ENCODE data around the gene TMEM190. TPM values are rescaled to one million over a fixed set of nuclear protein-coding genes. Genes with fewer than 3 reads are reported as not detected.
A peak's percentile ranks its signal among the peaks of the same experiment; 100 is the strongest.

The TMEM190 gene
- total RNA-seq, 1 donor from 2014 or later: not detected

DNA sequence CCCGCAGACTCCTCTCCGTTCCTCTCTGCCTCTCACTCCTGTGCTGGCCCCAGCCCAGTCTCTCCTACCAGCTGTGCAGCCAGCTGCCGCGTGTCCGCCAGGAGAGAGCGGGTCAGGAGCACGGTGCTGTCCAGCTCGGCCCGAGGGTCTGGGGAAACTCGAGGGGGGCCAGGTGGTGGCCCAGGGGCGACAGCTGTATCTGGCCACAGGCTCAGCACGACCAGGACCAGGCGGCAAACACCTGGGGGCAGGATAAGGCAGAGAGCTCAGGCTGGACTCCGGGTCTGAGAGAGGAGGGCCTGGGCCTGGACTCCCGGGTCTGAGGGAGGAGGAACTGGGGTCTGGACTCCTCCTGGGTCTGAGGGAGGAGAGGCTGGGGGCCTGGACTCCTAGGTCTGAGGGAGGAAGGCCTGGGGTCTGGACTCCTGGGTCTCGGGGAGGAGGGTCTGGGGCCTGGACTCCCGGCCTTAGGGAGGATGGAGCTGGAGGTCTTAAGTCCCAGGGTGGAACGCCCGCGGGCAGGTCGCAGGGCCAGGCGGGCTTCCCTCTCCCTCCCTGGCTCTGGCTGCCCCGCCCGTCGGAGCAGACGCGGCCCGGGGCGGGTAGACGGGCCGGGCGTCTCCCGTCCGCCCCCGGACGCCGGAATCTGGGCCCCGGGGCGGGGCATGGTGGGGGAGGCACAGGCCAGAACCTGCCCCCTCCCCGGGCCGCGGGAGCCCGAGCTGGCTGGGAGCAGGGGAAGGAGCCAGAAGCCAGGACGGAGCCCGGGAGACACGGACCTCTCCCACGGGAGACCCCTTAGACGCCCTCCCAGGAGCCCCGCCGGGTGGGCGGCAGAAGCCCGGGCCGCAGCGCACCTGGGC is 7.7 kb upstream of the TMEM190 start:
- intact Hi-C loops (cut with micrococcal nuclease): no loop called here
- no peak overlapping the region for H3K27ac Mint-ChIP-seq
- no peaks in the 10 kb centered on the region for H3K4me1 Mint-ChIP-seq (ENCODE audit: low read depth)
- no peak overlapping the region for H3K4me3 Mint-ChIP-seq (ENCODE audit: low read depth)
- no peak for DNase-seq (ENCODE audit: low spot score)
- peaks cover 39% of the 10 kb centered on the region for H3K27me3 Mint-ChIP-seq (ENCODE audit: low read depth)
- no peaks in the 10 kb centered on the region for H3K36me3 Mint-ChIP-seq (ENCODE audit: low read depth)
- H3K9me3 Mint-ChIP-seq: no peaks in the 10 kb centered on the region

DNA sequence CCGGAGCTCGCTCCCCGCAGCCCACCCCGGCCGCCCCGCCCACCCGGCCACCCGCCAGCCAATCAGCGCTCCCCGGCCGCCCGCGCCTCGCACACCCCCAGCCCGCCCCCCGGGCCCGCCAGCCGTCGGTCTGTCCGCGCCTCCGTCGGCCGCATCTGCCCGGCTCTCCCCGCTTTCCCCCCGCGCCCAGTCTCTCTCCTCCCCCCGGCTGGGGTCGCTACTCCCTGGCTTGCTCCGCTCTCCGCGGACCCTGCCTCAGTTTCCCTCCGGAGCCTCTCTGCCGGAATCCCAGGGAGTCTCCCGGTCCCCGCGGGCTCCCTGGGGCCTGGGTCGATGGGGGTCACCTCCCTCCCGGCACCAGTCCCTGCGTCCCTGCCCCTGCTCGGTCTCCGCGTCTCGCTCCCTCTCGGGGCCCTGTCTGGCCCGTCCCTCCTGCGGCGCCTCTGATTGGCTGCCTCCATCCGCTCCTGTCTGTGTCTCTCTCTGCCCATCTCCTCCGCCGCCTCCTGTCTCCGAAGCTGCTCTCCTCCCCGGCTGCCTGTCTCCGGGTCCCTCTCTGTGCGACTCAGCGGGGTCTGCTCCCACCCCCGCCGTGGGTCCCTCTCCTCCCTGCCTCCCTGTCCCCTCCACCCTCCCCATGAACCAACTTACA is 6.8 kb upstream of the TMEM190 start:
- no peaks in the 10 kb centered on the region for H3K36me3 Mint-ChIP-seq (ENCODE audit: low read depth)
- H3K4me3 Mint-ChIP-seq (ENCODE audit: low read depth): peak overlapping the region; percentile 66
- H3K27ac Mint-ChIP-seq: no peak overlapping the region
- no peak for DNase-seq (ENCODE audit: low spot score)
- H3K4me1 Mint-ChIP-seq (ENCODE audit: low read depth): no peaks in the 10 kb centered on the region
- intact Hi-C loops (cut with micrococcal nuclease): no loop called here
- no peaks in the 10 kb centered on the region for H3K9me3 Mint-ChIP-seq
- peaks cover 40% of the 10 kb centered on the region for H3K27me3 Mint-ChIP-seq (ENCODE audit: low read depth)

DNA sequence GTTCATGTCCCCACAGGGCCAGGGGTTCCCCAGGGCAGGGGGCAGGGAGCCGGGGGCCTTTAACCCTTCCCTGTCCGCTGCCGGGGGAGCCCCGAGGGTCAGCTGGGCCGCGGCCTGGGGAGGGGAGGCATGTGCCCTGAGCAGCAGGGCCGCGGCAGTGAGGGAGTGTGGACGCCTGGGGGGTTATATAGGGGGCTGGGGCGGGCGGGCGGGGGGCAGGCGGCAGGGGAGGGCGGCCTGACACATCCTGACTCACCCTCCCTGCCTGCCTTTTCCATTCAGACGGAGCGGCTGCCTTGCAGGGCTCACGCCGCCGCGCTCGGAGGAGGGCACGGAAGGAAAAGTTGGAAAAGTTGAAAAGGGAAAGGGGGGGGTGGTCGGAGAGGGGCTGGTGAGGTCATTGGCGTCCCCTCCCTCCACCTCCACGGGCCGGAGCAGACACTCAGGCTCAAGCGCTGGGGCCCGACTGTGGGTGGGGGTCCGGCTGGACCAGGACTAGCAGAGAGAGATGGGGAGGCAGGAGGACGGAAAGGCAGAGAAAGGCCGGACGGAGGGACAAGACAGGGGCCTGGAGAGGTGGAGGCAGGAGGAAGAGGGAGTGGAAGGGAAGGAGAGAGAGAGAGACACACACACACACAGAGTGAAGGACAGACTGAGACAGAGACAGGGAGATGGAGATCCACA is 6.2 kb upstream of the TMEM190 start, which contains the start of gene IL11:
TSS of gene IL11 (minus strand) at position 159 of the 684 bp plus-strand sequence. CDS start at position 6, 153 bp downstream.
- Mint-ChIP-seq H3K27ac (no peak within 1 kb of the TSS), H3K4me3 (ENCODE audit: low read depth) (peak within 1 kb of the TSS; percentile 66), H3K9me3 (no peaks in the 10 kb centered on the region), H3K4me1 (ENCODE audit: low read depth) (no peaks in the 10 kb centered on the region), H3K36me3 (ENCODE audit: low read depth) (no peaks in the 10 kb centered on the region), H3K27me3 (ENCODE audit: low read depth) (peaks cover 40% of the 10 kb centered on the region)
- no peak for DNase-seq (ENCODE audit: low spot score)
- intact Hi-C loops (cut with micrococcal nuclease): no loop called here

DNA sequence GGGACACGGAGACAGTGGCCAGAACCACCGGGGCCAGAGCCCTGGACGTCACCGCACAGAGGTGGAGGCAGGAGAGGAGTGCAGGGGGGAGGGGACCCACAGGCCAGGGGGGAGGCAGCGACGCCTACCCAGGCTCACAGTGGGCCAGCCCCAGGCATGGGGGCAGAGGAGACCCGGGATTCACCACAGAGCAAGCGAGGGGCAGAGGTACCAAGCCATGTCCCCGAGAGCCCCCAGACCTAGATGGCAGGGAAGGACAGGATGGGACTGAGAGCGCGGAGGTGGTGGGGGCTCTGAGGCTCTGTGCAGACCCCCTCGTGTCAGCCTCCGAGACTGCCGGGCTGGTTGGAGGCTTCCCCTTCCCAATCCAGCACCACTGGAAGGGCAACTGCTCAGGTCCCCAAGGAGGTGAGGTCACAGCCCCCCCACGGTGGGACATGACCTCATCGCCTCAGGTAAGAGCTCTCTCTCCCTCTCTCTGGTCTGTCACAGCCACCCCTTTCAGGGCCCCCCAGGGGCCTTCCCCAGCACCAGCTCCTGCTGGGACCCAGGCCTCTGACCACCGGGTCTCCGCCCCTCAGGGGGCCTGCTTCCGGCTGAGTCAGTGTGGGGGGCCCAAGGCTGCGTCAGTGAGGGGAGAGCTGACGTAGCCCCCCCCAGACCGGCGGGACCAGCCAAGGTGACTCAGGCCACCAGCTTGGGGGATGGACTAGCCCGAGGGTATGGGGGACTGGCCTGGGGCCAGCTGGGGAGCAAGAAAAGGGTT is 4.1 kb upstream of the TMEM190 start:
- no peaks in the 10 kb centered on the region for H3K36me3 Mint-ChIP-seq (ENCODE audit: low read depth)
- no peaks in the 10 kb centered on the region for H3K9me3 Mint-ChIP-seq
- intact Hi-C loops (cut with micrococcal nuclease): no loop called here
- H3K4me3 Mint-ChIP-seq (ENCODE audit: low read depth): no peak overlapping the region
- no peaks in the 10 kb centered on the region for H3K4me1 Mint-ChIP-seq (ENCODE audit: low read depth)
- H3K27me3 Mint-ChIP-seq (ENCODE audit: low read depth): peaks cover 42% of the 10 kb centered on the region
- no peak overlapping the region for H3K27ac Mint-ChIP-seq
- DNase-seq (ENCODE audit: low spot score): no peak

DNA sequence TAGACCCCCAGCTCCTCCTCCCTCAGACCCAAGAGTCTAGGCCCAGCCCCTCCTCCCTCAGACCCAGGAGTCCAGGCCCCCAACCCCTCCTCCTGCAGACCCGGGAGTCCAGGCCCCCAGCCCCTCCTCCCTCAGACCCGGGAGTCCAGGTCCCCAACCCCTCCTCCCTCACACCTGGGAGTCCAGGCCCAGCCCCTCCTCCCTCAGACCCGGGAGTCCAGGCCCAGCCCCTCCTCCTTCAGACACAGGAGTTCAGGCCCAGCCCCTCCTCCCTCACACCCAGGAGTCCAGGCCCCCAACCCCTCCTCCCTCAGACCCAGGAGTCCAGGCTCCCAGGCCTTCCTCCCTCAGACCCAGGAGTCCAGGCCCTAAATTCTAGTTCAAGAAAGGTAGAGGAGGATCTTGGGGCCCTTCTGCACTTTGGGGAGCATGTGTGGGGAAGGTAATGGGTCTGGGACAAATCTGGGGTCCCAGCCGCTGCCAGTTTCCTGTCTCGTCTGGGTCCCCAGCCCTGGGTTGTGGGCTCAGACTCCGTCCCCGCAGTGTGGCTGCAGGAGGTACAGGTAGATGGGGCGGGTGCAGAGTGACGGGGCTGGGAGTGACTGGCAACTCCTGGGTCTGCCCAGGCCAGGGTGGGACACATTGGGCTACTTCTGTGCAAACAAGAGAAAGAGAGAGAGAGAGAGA is 3.2 kb upstream of the TMEM190 start:
- Mint-ChIP-seq H3K27ac (no peak overlapping the region), H3K36me3 (ENCODE audit: low read depth) (no peaks in the 10 kb centered on the region), H3K4me3 (ENCODE audit: low read depth) (no peak overlapping the region), H3K27me3 (ENCODE audit: low read depth) (peaks cover 39% of the 10 kb centered on the region), H3K4me1 (ENCODE audit: low read depth) (no peaks in the 10 kb centered on the region), H3K9me3 (no peaks in the 10 kb centered on the region)
- DNase-seq (ENCODE audit: low spot score): no peak
- intact Hi-C loops (cut with micrococcal nuclease): no loop called here

DNA sequence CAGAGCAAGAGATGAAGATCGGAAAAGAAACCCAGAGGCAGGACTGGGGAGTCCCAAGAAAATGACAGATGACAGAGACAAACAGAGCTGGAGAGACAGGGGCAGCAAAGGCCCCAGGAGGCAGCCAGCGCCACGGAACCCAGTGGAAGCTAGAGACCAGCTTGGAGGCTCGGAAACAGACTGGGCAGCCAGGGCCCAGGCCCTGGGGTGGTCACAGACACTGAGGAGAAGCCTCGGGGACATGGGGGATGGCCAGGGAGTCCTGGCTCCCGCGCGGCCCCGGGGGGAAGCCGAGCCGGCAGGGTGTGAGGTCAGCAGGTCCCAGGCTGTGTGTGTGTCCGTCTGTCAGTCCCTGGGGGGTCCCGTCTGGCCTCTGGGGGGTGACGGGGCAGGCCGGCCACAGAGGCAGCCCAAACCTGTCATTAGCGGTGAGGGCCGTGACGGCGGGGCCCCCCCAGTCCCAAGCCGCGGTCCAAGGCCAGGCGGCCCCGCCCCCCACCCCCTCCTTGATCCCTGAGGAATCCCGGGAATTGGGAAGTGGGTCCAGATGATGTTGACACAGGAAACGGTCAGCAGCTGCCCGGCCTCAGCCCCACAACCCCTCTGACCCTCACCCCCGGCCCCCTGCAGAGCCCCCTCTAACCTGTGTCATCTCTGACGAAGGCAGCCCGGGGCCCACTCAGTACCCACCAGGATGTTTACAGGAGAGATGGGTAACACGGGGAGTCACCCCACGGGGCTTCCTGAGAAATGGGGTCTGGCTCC is 2.5 kb upstream of the TMEM190 start:
- intact Hi-C loops (cut with micrococcal nuclease): no loop called here
- peaks cover under 1% of the 10 kb centered on the region for H3K36me3 Mint-ChIP-seq (ENCODE audit: low read depth)
- H3K27ac Mint-ChIP-seq: no peak overlapping the region
- no peaks in the 10 kb centered on the region for H3K4me1 Mint-ChIP-seq (ENCODE audit: low read depth)
- H3K27me3 Mint-ChIP-seq (ENCODE audit: low read depth): peaks cover 33% of the 10 kb centered on the region
- H3K9me3 Mint-ChIP-seq: no peaks in the 10 kb centered on the region
- no peak overlapping the region for H3K4me3 Mint-ChIP-seq (ENCODE audit: low read depth)
- DNase-seq (ENCODE audit: low spot score): no peak

DNA sequence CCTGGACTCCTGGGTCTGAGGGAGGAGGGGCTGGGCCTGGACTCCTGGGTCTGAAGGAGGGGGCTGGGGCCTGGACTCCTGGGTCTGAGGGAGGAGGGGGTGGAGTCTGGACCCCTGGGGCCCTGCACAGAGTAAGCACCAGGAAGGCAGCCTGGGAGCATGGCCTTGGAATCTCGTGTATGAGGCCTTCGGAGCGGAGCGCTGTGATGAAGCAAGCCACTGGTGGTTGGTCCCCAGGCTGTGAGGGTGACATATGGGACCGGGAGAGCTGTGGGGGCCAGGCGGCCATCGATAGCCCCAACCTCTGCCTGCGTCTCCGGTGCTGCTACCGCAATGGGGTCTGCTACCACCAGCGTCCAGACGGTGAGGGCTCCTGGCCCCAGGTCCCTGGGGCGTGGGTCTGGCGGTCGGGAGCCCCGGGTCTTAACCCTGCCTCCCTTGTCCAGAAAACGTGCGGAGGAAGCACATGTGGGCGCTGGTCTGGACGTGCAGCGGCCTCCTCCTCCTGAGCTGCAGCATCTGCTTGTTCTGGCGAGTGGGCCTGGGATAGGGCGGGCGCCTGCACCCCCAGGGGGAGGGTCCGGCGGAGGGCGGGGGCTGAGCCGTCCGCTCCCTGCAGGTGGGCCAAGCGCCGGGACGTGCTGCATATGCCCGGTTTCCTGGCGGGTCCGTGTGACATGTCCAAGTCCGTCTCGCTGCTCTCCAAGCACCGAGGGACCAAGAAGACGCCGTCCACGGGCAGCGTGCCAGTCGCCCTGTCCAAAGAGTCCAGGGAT is 918 bp downstream of the TMEM190 start:
- intact Hi-C loops (cut with micrococcal nuclease): no loop called here

DNA sequence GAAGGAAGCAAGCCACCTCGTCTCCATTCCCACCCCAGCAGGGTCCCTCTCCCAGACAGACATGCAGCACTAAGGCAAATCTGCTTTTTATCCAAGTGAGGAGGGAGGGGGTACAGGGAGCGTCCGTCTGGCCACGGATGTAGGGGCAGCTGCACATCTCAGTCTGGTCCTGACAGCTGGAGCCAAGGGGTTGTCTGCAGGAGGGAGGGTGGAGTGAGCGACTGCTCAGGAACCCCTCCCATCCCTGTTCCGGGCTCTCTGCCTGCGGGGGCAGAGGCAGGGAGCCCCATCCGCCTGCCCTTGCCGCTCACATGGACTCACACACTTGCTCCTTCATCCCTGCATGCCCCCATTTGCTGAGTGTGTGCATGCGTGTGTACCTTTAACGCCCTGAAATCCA is 2.5 kb downstream of the TMEM190 start:
- intact Hi-C loops (cut with micrococcal nuclease): no loop called here
- H3K27ac Mint-ChIP-seq: no peak overlapping the region
- no peaks in the 10 kb centered on the region for H3K9me3 Mint-ChIP-seq

More for the DNA sequence above, 918 bp downstream of the TMEM190 start:
- Mint-ChIP-seq H3K27me3 (ENCODE audit: low read depth) (peaks cover 11% of the 10 kb centered on the region), H3K4me3 (ENCODE audit: low read depth) (no peak overlapping the region), H3K4me1 (ENCODE audit: low read depth) (peaks cover 11% of the 10 kb centered on the region), H3K9me3 (no peaks in the 10 kb centered on the region), H3K27ac (no peak overlapping the region), H3K36me3 (ENCODE audit: low read depth) (peaks cover 20% of the 10 kb centered on the region)
- no peak for DNase-seq (ENCODE audit: low spot score)

DNA sequence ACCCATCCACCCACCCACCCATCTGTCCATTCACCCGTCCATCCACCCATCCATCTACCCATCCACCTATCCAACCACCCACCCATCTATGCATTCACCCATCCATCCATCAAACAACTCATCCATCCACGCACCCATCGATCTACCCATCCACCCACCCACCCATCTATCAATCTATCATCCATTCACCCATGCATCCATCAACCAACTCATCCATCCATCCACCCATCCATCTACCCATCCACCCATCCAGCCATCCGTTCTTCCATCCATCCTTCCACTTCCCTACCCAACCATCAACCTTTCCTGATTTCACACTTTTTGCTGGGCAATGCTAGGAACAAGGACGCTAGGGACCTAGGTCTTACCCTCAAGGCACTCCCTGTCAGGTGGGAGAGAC is 5.4 kb downstream of the TMEM190 start:
- H3K27ac Mint-ChIP-seq: peak overlapping the region; percentile 58
- DNase-seq (ENCODE audit: low spot score): no peak
- peaks cover 28% of the 10 kb centered on the region for H3K4me1 Mint-ChIP-seq (ENCODE audit: low read depth)
- H3K9me3 Mint-ChIP-seq: no peaks in the 10 kb centered on the region
- H3K36me3 Mint-ChIP-seq (ENCODE audit: low read depth): peaks cover 41% of the 10 kb centered on the region
- H3K4me3 Mint-ChIP-seq (ENCODE audit: low read depth): peak overlapping the region; percentile 86
- intact Hi-C loops (cut with micrococcal nuclease): loop anchor here (10.0 kb wide), 1 partner anchor 223 kb away; the partner anchor contains the start of genes ZNF524 and ZNF865
- H3K27me3 Mint-ChIP-seq (ENCODE audit: low read depth): no peaks in the 10 kb centered on the region

More for the DNA sequence above, 2.5 kb downstream of the TMEM190 start:
- Mint-ChIP-seq H3K4me1 (ENCODE audit: low read depth) (peaks cover 14% of the 10 kb centered on the region), H3K4me3 (ENCODE audit: low read depth) (no peak overlapping the region), H3K27me3 (ENCODE audit: low read depth) (peaks cover 6% of the 10 kb centered on the region), H3K36me3 (ENCODE audit: low read depth) (peaks cover 27% of the 10 kb centered on the region)
- DNase-seq (ENCODE audit: low spot score): no peak

DNA sequence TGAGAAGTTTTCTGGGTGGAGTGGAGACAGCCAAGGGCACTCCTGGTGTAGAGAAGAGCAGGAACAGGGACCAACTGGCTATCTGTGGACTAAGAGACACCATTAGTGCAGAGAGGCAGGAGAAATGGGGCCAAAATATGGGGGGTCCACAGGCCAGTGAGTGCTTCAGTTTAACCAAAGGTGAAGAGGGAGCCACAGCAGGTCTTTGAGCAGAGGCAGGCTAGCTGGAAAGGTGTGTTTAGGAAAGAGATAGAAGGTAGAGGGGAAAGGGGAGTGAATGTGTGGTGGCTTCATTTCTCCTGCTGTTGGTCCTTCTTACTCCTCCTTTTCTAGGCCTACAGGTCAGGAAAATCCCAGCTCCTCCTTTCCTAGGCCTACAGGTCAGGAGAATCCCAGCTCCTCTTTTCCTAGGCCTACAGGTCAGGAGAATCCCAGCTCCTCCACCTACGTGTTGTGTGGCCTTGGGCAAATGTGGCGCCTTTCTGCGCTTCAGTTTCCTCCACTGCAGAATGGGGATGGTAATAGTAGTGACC is 6.0 kb downstream of the TMEM190 start:
- H3K36me3 Mint-ChIP-seq (ENCODE audit: low read depth): peaks cover 47% of the 10 kb centered on the region
- peak overlapping the region; percentile 86 for H3K4me3 Mint-ChIP-seq (ENCODE audit: low read depth)
- intact Hi-C loops (cut with micrococcal nuclease): loop anchor here (10.0 kb wide), 1 partner anchor 222 kb away; the partner anchor contains the start of genes ZNF524 and ZNF865
- no peaks in the 10 kb centered on the region for H3K27me3 Mint-ChIP-seq (ENCODE audit: low read depth)
- peaks cover 34% of the 10 kb centered on the region for H3K4me1 Mint-ChIP-seq (ENCODE audit: low read depth)
- DNase-seq (ENCODE audit: low spot score): no peak
- H3K9me3 Mint-ChIP-seq: no peaks in the 10 kb centered on the region
- H3K27ac Mint-ChIP-seq: peak overlapping the region; percentile 90

All from activated T-helper 2 cell treated with anti-CD3 and anti-CD28 coated beads, Interferon-gamma antibody, Interleukin-2, Interleukin-4, amounts not matched to agents 10 μg/mL and 5 μg/mL and 100 μg/mL, durations not matched to agents 14 hours and 24 hours and 36 hours (primary cell).